HFFc6 (cell line): ENCODE data around the gene SFTPB. TPM values are rescaled to one million over a fixed set of nuclear protein-coding genes. Genes with fewer than 3 reads are reported as not detected.
"Not testable (repeated sequence)": the region's sequence is repeated elsewhere in the genome, so short reads cannot be mapped to it uniquely, and the experiment has no call there.

ENCODE experiments used
- DNase-seq: peaks from one replicate; pipeline ENCODE4 v3.0.0-alpha.2; 2018
- H3K27ac Mint-ChIP-seq: 2 replicates; pipeline ENCODE4 v1.8.0; 2020; ENCODE audit warnings: mild to moderate bottlenecking, mixed read lengths
- H3K27me3 Mint-ChIP-seq: 2 replicates; pipeline ENCODE4 v1.8.0; 2021; ENCODE audit warnings: mild to moderate bottlenecking, moderate library complexity, mixed read lengths; ENCODE audit not compliant: insufficient read depth
- H3K36me3 Mint-ChIP-seq: 2 replicates; pipeline ENCODE4 v1.8.0; 2021; ENCODE audit warnings: low read depth, mixed read lengths
- H3K4me1 Mint-ChIP-seq: 2 replicates; pipeline ENCODE4 v1.8.0; 2020; ENCODE audit warnings: low read depth, mixed read lengths
- H3K4me3 Mint-ChIP-seq: 2 replicates; pipeline ENCODE4 v1.8.0; 2020; ENCODE audit warnings: mild to moderate bottlenecking, moderate library complexity, mixed read lengths
- H3K9me3 Mint-ChIP-seq: 2 replicates; pipeline ENCODE4 v1.8.0; 2020; ENCODE audit warnings: mild to moderate bottlenecking, mixed read lengths
- total RNA-seq, 6 experiments: library from RNA; stranded (reverse); fragmentation: NEBNext Ultra II Directional; extraction: Animal tissue kit (Norgen Biotek cat#: 25700); gene quantifications; 2 replicates in 1 of 6; 3 replicates in 5 of 6; pipeline ENCODE4 v1.2.3, GENCODE V29; 2021
- TF ChIP-seq, protein P1 (sequence below): fragments of 200-600 bp; sonication (generic); IDR thresholded peaks from 2 replicates; pipeline ENCODE4 v1.5.0; 2021; ENCODE audit warnings: antibody characterized with exemption, mild to moderate bottlenecking

The SFTPB gene
- total RNA-seq, 6 experiments from 2014 or later: not detected

DNA sequence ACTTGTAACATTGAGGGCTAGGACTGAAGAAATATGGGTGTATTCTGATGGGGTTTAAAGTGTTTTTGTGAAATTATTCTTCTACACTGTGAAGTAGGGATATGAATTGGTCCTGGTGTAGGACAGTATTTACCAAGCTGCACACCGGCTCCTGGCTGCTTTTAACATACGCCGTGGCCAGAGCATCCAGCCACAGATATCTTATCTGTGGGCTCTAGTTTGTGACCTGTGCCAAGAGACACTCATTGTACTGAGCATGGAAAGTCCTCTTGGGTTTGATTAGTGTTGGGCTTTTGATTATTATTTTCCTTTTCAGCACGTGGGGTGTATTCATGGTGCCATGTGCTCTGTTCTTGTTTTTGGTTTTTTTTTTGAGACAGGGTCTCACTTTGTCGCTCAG, 44.0 kb downstream of the SFTPB start:
- Mint-ChIP-seq H3K9me3 (no peaks in the 10 kb centered on the region), H3K4me1 (peaks cover 3% of the 10 kb centered on the region; the same call in 1 of the 2 replicates), H3K4me3 (no peak overlapping the region), H3K27ac (no peak overlapping the region), H3K27me3 (no peaks in the 10 kb centered on the region), H3K36me3 (peaks cover 40% of the 10 kb centered on the region)
- TF ChIP-seq, protein P1, sequence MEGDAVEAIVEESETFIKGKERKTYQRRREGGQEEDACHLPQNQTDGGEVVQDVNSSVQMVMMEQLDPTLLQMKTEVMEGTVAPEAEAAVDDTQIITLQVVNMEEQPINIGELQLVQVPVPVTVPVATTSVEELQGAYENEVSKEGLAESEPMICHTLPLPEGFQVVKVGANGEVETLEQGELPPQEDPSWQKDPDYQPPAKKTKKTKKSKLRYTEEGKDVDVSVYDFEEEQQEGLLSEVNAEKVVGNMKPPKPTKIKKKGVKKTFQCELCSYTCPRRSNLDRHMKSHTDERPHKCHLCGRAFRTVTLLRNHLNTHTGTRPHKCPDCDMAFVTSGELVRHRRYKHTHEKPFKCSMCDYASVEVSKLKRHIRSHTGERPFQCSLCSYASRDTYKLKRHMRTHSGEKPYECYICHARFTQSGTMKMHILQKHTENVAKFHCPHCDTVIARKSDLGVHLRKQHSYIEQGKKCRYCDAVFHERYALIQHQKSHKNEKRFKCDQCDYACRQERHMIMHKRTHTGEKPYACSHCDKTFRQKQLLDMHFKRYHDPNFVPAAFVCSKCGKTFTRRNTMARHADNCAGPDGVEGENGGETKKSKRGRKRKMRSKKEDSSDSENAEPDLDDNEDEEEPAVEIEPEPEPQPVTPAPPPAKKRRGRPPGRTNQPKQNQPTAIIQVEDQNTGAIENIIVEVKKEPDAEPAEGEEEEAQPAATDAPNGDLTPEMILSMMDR: no peak
- DNase-seq: no peak

DNA sequence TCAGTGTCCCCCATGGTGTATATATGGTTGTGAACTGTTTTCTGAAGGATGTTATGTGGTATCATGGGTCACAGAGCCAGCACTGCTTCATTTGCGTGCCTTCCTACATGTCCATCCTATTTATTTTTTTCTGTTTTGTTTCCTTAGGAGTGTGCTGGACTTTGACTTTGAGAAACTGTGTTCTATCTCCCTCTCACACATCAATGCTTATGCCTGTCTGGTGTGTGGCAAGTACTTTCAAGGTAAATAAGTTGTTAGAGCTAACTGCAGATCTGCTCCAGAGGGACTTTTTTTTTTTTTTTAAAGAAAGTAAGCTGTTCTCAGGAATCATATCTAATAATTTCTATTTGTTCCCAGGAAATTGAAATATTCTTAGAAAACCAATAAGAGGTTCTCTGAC, 46.7 kb downstream of the SFTPB start:
- TF ChIP-seq, protein P1: no peak
- no peak overlapping the region for H3K27ac Mint-ChIP-seq
- no peaks in the 10 kb centered on the region for H3K9me3 Mint-ChIP-seq
- H3K4me1 Mint-ChIP-seq: peaks cover 13% of the 10 kb centered on the region
- no peak overlapping the region for H3K4me3 Mint-ChIP-seq
- H3K36me3 Mint-ChIP-seq: peaks cover 40% of the 10 kb centered on the region
- H3K27me3 Mint-ChIP-seq: no peaks in the 10 kb centered on the region
- DNase-seq: no peak

DNA sequence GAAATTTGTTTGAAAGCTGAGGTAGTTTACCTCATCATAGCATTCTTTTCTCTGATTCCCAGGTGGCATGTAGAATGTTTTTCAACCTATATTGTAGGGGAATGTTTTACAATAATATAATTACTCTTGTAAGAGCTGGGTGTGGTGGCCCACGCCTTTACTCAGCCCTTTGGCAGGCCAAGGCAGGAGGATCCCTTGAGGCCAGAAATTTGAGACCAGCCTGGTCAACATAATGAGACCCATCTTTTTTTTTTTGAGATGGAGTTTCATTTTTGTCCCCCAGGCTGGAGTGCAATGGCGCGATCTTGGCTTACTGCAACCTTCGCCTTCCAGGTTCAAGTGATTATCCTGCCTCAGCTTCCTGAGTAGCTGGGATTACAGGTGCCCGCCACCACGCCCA, 48.4 kb downstream of the SFTPB start:
- H3K36me3 Mint-ChIP-seq: peaks cover 29% of the 10 kb centered on the region

DNA sequence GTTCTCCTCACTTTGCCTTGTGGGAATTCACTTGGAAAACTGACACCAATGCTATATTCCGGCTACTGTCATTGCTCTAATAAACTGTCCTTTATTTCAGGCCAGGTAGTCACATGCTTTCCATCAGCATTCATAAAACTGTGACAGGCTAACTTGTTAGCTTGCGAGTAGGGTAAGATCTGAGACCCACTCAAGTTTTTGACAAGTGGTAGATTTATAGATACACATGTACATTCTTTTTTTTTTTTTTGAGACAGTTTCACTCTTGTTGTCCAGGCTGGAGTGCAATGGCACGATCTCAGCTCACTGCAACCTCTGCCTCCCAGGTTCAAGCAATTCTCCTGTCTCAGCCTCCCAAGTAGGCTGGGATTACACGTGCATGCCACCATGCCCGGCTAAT, 50.3 kb downstream of the SFTPB start:
- H3K27ac Mint-ChIP-seq, DNase-seq, H3K27me3 Mint-ChIP-seq, H3K9me3 Mint-ChIP-seq: not testable (repeated sequence)
- Mint-ChIP-seq H3K36me3 (peaks cover 14% of the 10 kb centered on the region), H3K4me3 (peak overlapping the region; percentile 90), H3K4me1 (peaks cover 13% of the 10 kb centered on the region)

More for the DNA sequence above, 48.4 kb downstream of the SFTPB start:
- TF ChIP-seq, protein P1: no peak
- Mint-ChIP-seq H3K4me1 (peaks cover 13% of the 10 kb centered on the region), H3K9me3 (no peaks in the 10 kb centered on the region), H3K4me3 (no peak overlapping the region), H3K27me3 (no peaks in the 10 kb centered on the region), H3K27ac (no peak overlapping the region)
- DNase-seq: no peak

DNA sequence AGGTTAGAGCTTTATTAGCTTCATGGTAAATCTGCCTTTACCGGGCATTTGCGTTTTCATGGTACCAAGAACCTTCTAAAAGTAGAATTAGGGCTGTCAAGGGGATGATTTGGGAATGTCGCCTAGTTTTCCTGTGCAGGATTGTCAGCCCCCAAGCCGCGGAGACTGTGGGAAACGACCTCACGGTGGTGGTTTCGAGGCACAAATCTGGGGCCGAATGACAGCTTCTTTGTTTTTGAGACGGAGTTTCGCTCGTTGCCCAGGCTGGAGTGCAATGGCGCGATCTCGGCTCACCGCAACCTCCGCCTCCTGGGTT, 52.6 kb downstream of the SFTPB start:
- no peak for DNase-seq
- Mint-ChIP-seq H3K36me3 (peaks cover 11% of the 10 kb centered on the region), H3K27me3 (peaks cover 3% of the 10 kb centered on the region; the same call in 1 of the 2 replicates), H3K27ac (no peak overlapping the region), H3K4me1 (peaks cover 20% of the 10 kb centered on the region), H3K4me3 (no peak overlapping the region), H3K9me3 (no peaks in the 10 kb centered on the region)
- TF ChIP-seq, protein P1: no peak

DNA sequence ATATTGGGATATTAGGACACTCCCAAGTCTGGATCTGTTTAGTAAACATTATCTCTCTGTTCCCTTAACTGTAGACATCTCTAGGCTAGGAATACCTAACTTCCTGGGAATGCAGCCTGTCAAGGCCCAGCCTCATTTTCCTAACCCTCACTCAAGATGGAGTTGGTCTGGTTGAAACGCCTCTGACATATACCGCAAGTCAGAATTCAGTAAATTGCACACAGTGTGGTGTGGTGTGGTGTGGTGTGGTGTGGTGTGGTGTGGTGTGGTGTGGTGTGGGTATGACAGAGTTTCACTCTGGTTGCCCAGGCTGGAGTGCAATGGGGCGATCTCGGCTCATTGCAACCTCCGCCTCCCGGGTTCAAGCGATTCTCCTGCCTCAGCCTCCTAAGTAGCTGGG, 53.2 kb downstream of the SFTPB start:
- peaks cover 24% of the 10 kb centered on the region for H3K4me1 Mint-ChIP-seq
- not testable (repeated sequence) for H3K9me3 Mint-ChIP-seq, DNase-seq, H3K27ac Mint-ChIP-seq, H3K27me3 Mint-ChIP-seq, H3K4me3 Mint-ChIP-seq
- H3K36me3 Mint-ChIP-seq: peaks cover 14% of the 10 kb centered on the region
